Measurements from ENCODE around the gene MFRP. TPM values are rescaled to one million over a fixed set of nuclear protein-coding genes. Genes with fewer than 3 reads are reported as not detected.

MFRP gene
- total and polyA plus RNA-seq, 9 of the 15 experiments (the other 6 are each of a cell fraction or from before 2014, with no cell fraction given), result not detected

DNA sequence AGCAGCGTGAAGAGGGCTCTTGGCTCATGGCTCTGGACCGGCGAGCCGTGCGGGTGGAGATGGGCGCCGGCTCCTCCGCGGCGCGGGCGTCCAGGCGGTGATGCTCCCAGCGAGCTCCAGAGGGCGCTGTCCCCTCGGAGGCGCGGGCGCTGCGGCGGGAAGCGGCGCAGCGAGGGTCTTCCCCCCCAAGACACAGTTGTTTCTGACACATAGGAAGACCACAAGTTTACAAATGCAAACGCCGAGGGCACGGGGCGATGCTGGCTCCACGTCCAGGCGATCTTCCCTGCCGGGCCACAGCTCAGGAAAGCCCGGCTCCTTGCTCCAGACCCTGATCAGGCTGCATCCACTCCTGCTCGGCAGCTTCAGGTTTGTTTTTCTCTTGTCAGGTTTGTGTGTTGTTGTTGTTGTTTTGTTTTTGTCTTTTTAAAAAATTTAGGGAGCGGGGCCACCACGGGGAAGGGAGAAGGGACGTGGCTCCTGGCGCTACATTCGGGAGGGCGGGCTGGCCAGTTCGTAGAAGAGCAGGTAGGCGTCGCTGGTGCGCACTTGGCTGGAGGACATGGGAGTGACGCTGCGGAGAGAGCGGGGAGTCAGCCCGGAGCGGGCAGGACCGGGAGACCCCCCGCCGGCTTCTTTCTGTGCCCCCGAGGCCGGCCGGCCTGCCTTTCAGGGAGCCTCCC lies 10.0 kb upstream of the MFRP start (continued):
- TF ChIP-seq ZBTB43 (CRISPR knock-in tag; IDR thresholded peaks at IDR 0.05), result no peak
- no peak for TF ChIP-seq ARNT (IDR thresholded peaks at IDR 0.05)
- TF ChIP-seq KDM2B (CRISPR knock-in tag; IDR thresholded peaks at IDR 0.05), result 0 out of 2 replicates have a peak, but pooled peaks have one; percentile 53
- TF ChIP-seq ZBTB7A (IDR thresholded peaks at IDR 0.05; ENCODE audit: borderline replicate concordance, control insufficient read depth, low read depth, low read length), result peak; percentile 90
- no peak for TF ChIP-seq POLR3G (IDR thresholded peaks at IDR 0.05; ENCODE audit: extremely low read depth, insufficient read length, insufficient replicate concordance)
- TF ChIP-seq PHF8 (IDR thresholded peaks at IDR 0.05; ENCODE audit: borderline replicate concordance, low read length), result peak; percentile 15; the same call in 1 of the 2 replicates
- no peak for TF ChIP-seq SIN3B (IDR thresholded peaks at IDR 0.05; ENCODE audit: low read depth)
- peak; percentile 87 for TF ChIP-seq CREM (IDR thresholded peaks at IDR 0.05; ENCODE audit: low read depth)
- TF ChIP-seq, protein P1, sequence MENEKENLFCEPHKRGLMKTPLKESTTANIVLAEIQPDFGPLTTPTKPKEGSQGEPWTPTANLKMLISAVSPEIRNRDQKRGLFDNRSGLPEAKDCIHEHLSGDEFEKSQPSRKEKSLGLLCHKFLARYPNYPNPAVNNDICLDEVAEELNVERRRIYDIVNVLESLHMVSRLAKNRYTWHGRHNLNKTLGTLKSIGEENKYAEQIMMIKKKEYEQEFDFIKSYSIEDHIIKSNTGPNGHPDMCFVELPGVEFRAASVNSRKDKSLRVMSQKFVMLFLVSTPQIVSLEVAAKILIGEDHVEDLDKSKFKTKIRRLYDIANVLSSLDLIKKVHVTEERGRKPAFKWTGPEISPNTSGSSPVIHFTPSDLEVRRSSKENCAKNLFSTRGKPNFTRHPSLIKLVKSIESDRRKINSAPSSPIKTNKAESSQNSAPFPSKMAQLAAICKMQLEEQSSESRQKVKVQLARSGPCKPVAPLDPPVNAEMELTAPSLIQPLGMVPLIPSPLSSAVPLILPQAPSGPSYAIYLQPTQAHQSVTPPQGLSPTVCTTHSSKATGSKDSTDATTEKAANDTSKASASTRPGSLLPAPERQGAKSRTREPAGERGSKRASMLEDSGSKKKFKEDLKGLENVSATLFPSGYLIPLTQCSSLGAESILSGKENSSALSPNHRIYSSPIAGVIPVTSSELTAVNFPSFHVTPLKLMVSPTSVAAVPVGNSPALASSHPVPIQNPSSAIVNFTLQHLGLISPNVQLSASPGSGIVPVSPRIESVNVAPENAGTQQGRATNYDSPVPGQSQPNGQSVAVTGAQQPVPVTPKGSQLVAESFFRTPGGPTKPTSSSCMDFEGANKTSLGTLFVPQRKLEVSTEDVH (IDR thresholded peaks at IDR 0.05; ENCODE audit: low read depth, partially characterized antibody), result peak; percentile 65
- no peak for TF ChIP-seq SNRNP70 (optimal IDR thresholded peaks at IDR 0.05; ENCODE audit: low read depth, low read length)
- peak; percentile 42 for TF ChIP-seq CREB1 (IDR thresholded peaks at IDR 0.05)
- TF ChIP-seq CREB1 (CRISPR knock-in tag; IDR thresholded peaks at IDR 0.05), result no peak
- TF ChIP-seq ZNF699 (CRISPR knock-in tag; IDR thresholded peaks at IDR 0.05; ENCODE audit: insufficient replicate concordance), result no peak
- TF ChIP-seq, protein P2, sequence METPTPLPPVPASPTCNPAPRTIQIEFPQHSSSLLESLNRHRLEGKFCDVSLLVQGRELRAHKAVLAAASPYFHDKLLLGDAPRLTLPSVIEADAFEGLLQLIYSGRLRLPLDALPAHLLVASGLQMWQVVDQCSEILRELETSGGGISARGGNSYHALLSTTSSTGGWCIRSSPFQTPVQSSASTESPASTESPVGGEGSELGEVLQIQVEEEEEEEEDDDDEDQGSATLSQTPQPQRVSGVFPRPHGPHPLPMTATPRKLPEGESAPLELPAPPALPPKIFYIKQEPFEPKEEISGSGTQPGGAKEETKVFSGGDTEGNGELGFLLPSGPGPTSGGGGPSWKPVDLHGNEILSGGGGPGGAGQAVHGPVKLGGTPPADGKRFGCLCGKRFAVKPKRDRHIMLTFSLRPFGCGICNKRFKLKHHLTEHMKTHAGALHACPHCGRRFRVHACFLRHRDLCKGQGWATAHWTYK (CRISPR knock-in tag; IDR thresholded peaks at IDR 0.05), result peak; percentile 59; the same call in 1 of the 2 replicates
- no peak for TF ChIP-seq RBM17 (IDR thresholded peaks at IDR 0.05; ENCODE audit: borderline replicate concordance, low read depth, low read length)
- TF ChIP-seq ETS1 (conservative IDR thresholded peaks at IDR 0.05; ENCODE audit: control insufficient read depth, low read depth, low read length), result no peak
- 0 out of 2 replicates have a peak, but pooled peaks have one; percentile 35 for TF ChIP-seq CTBP1 (IDR thresholded peaks at IDR 0.05; ENCODE audit: borderline replicate concordance)

All from K562 (cell line).